HepG2 (cell line): ENCODE data around the gene ZNF740. TPM values are rescaled to one million over a fixed set of nuclear protein-coding genes. Genes with fewer than 3 reads are reported as not detected.

Experiments used
- ETV6 ChIP-seq: sonication (generic); formaldehyde crosslinking; conservative IDR thresholded peaks from 2 replicates; pipeline ENCODE4 v1.4.0; 2020; ENCODE audit warnings: missing genetic modification reagents
- FOXC1 ChIP-seq: sonication (generic); formaldehyde crosslinking; IDR thresholded peaks from 2 replicates; pipeline ENCODE4 v1.8.0; 2022; ENCODE audit warnings: mild to moderate bottlenecking, missing genetic modification reagents, borderline replicate concordance
- IKZF1 ChIP-seq: fragments of 450-650 bp; IDR thresholded peaks from 2 replicates; pipeline ENCODE4 v1.7.1; 2016
- KAT8 ChIP-seq: IDR thresholded peaks from 2 replicates; pipeline ENCODE4 v1.6.1; 2016; ENCODE audit warnings: missing genetic modification reagents, missing compliant biosample characterization
- KMT2B ChIP-seq: IDR thresholded peaks from 2 replicates; pipeline ENCODE4 v1.6.1; 2016; ENCODE audit warnings: missing genetic modification reagents, missing compliant biosample characterization
- MBNL3 ChIP-seq: fragments of 250-450 bp; sonication (Bioruptor Pico); conservative IDR thresholded peaks from 2 replicates; pipeline ENCODE4 v1.8.0; 2022; ENCODE audit warnings: mild to moderate bottlenecking, inconsistent platforms
- NONO ChIP-seq, 2 experiments: fragments of 450-650 bp in 1 of 2; sonication (generic) in 1 of 2; formaldehyde crosslinking in 1 of 2; IDR thresholded peaks in 1 of 2; conservative IDR thresholded peaks in 1 of 2; 2 replicates each; pipeline versions ENCODE4 v1.6.1 to v1.8.0; 2017 to 2022; ENCODE audit warnings: mild to moderate bottlenecking in 1 of 2, missing genetic modification reagents in 1 of 2, moderate library complexity in 1 of 2
- PAX8 ChIP-seq: sonication (generic); formaldehyde crosslinking; IDR thresholded peaks from 2 replicates; pipeline ENCODE4 v1.8.0; 2022; ENCODE audit warnings: mild to moderate bottlenecking, missing genetic modification reagents, borderline replicate concordance
- TFAP4 ChIP-seq: sonication (generic); IDR thresholded peaks from 2 replicates; pipeline ENCODE4 v1.6.1; 2016; ENCODE audit warnings: low read depth, borderline replicate concordance
- ZNF251 ChIP-seq: sonication (generic); formaldehyde crosslinking; IDR thresholded peaks from 2 replicates; pipeline ENCODE4 v1.9.0; 2021; ENCODE audit warnings: mild to moderate bottlenecking, missing genetic modification reagents
- ZNF292 ChIP-seq: sonication (generic); formaldehyde crosslinking; IDR thresholded peaks from 2 replicates; pipeline ENCODE4 v1.8.1; 2022; ENCODE audit warnings: mild to moderate bottlenecking, low read depth, missing genetic modification reagents, borderline replicate concordance
- ZNF326 ChIP-seq: sonication (generic); formaldehyde crosslinking; IDR thresholded peaks from 2 replicates; pipeline ENCODE4 v1.4.0; 2020; ENCODE audit warnings: missing genetic modification reagents, borderline replicate concordance
- ZNF616 ChIP-seq: sonication (generic); formaldehyde crosslinking; IDR thresholded peaks from 2 replicates; pipeline ENCODE4 v1.5.0; 2020; ENCODE audit warnings: low read depth, mild to moderate bottlenecking, missing genetic modification reagents
- ZNF773 ChIP-seq: sonication (generic); formaldehyde crosslinking; IDR thresholded peaks from 2 replicates; pipeline ENCODE4 v1.4.0; 2020; ENCODE audit warnings: missing genetic modification reagents, borderline replicate concordance
- ZSCAN12 ChIP-seq: sonication (generic); formaldehyde crosslinking; IDR thresholded peaks from 2 replicates; pipeline ENCODE4 v1.9.0; 2021; ENCODE audit warnings: mild to moderate bottlenecking, missing genetic modification reagents
- polyA plus RNA-seq, 8 experiments: library from polyadenylated mRNA; depleted of rRNA in 3 of 8; stranded (reverse) in 7 of 8; unstranded in 1 of 8; fragments of >200 nt; fragmentation: Illumina TruSeq in 4 of 8; extraction: Trizol in 4 of 8; gene quantifications; 2 replicates each; pipeline versions ENCODE4 v1.2.1 to v1.2.3, GENCODE V29; 2011 to 2016; ENCODE audit warnings: low read depth in 4 of 8, missing spikeins in 1 of 8, mixed read lengths in 1 of 8; ENCODE audit not compliant: insufficient read depth in 1 of 8
- total RNA-seq, 5 experiments: library from RNA; depleted of rRNA; stranded (reverse); fragments of >200 nt; fragmentation: Illumina TruSeq; extraction: Trizol; gene quantifications; 2 replicates each; pipeline ENCODE4 v1.2.3, GENCODE V29; 2016; ENCODE audit warnings: low read depth in 1 of 5
- TF ChIP-seq, protein P1 (sequence below): fragments of 450-650 bp; IDR thresholded peaks from 2 replicates; pipeline ENCODE4 v1.6.1; 2016
- TF ChIP-seq, protein P2 (sequence below): sonication (generic); formaldehyde crosslinking; IDR thresholded peaks from 2 replicates; pipeline ENCODE4 v1.4.0; 2020; ENCODE audit warnings: missing genetic modification reagents, borderline replicate concordance
- TF ChIP-seq, protein P3 (sequence below): sonication (generic); formaldehyde crosslinking; IDR thresholded peaks from 2 replicates; pipeline ENCODE4; 2020; ENCODE audit warnings: missing genetic modification reagents, mild to moderate bottlenecking, borderline replicate concordance
- TF ChIP-seq, protein P4 (sequence below): IDR thresholded peaks from 2 replicates; pipeline ENCODE4 v1.6.1; 2012; ENCODE audit warnings: inconsistent platforms

ZNF740 gene
- total and polyA plus RNA-seq, 2 of the 13 experiments (the other 11 are each of a cell fraction or from before 2014, with no cell fraction given): 16.9 to 19.0 TPM

DNA sequence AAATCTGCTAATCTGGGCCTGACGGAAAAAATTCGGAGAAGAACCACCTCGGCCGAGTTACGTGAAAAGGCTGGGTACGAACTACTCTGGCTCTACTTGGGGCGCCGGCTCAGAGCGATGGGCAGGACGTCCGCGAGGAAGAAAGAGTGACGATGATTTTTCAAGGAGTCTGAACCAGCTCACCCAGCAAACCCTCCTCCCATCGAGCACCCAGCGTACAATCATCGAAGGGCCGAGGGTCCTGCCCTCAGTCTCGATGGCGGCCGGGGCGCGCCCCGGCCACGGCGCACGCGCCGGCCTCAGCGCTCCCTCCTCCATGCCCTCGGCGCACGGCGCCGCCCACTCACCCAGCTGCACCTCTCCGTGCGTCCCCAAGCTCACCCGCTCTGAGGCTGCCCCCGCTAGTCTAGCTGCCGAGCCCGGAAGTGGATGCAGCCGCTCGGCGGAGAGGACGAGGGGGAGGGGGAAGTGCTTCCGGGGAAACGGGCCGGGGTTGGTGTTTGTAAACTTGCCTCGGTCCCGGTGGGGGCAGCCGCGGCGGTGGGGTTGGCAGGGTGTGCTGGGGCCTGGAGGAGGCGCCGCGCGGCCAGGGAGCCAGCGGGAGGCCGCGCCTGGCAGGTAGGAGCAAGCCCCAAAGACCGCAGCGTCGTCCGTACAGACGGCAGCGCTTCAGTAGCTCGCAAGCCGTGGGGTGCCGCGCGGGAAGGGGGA, at the start of gene ZNF740, which contains the start of gene CSAD (continued):
- no peak for TF ChIP-seq MBNL3 (CRISPR knock-in tag)
- peak; percentile 91 for TF ChIP-seq KAT8
- TF ChIP-seq, protein P1, sequence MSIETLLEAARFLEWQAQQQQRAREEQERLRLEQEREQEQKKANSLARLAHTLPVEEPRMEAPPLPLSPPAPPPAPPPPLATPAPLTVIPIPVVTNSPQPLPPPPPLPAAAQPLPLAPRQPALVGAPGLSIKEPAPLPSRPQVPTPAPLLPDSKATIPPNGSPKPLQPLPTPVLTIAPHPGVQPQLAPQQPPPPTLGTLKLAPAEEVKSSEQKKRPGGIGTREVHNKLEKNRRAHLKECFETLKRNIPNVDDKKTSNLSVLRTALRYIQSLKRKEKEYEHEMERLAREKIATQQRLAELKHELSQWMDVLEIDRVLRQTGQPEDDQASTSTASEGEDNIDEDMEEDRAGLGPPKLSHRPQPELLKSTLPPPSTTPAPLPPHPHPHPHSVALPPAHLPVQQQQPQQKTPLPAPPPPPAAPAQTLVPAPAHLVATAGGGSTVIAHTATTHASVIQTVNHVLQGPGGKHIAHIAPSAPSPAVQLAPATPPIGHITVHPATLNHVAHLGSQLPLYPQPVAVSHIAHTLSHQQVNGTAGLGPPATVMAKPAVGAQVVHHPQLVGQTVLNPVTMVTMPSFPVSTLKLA: peak; percentile 39
- no peak for TF ChIP-seq IKZF1
- TF ChIP-seq KMT2B (CRISPR knock-in tag): peak; percentile 86
- no peak for TF ChIP-seq ZNF773
- peak; percentile 92; the same call in 1 of the 2 replicates for TF ChIP-seq PAX8 (CRISPR knock-in tag)
- TF ChIP-seq ZNF616: no peak
- TF ChIP-seq, protein P2, sequence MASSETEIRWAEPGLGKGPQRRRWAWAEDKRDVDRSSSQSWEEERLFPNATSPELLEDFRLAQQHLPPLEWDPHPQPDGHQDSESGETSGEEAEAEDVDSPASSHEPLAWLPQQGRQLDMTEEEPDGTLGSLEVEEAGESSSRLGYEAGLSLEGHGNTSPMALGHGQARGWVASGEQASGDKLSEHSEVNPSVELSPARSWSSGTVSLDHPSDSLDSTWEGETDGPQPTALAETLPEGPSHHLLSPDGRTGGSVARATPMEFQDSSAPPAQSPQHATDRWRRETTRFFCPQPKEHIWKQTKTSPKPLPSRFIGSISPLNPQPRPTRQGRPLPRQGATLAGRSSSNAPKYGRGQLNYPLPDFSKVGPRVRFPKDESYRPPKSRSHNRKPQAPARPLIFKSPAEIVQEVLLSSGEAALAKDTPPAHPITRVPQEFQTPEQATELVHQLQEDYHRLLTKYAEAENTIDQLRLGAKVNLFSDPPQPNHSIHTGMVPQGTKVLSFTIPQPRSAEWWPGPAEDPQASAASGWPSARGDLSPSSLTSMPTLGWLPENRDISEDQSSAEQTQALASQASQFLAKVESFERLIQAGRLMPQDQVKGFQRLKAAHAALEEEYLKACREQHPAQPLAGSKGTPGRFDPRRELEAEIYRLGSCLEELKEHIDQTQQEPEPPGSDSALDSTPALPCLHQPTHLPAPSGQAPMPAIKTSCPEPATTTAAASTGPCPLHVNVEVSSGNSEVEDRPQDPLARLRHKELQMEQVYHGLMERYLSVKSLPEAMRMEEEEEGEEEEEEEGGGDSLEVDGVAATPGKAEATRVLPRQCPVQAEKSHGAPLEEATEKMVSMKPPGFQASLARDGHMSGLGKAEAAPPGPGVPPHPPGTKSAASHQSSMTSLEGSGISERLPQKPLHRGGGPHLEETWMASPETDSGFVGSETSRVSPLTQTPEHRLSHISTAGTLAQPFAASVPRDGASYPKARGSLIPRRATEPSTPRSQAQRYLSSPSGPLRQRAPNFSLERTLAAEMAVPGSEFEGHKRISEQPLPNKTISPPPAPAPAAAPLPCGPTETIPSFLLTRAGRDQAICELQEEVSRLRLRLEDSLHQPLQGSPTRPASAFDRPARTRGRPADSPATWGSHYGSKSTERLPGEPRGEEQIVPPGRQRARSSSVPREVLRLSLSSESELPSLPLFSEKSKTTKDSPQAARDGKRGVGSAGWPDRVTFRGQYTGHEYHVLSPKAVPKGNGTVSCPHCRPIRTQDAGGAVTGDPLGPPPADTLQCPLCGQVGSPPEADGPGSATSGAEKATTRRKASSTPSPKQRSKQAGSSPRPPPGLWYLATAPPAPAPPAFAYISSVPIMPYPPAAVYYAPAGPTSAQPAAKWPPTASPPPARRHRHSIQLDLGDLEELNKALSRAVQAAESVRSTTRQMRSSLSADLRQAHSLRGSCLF (CRISPR knock-in tag): no peak
- peak; percentile 87; the same call in 1 of the 2 replicates for TF ChIP-seq TFAP4
- TF ChIP-seq FOXC1 (CRISPR knock-in tag): peak; percentile 15; the same call in 1 of the 2 replicates
- TF ChIP-seq ETV6 (CRISPR knock-in tag): peak; percentile 51; the same call in 1 of the 2 replicates
- TF ChIP-seq, protein P3, sequence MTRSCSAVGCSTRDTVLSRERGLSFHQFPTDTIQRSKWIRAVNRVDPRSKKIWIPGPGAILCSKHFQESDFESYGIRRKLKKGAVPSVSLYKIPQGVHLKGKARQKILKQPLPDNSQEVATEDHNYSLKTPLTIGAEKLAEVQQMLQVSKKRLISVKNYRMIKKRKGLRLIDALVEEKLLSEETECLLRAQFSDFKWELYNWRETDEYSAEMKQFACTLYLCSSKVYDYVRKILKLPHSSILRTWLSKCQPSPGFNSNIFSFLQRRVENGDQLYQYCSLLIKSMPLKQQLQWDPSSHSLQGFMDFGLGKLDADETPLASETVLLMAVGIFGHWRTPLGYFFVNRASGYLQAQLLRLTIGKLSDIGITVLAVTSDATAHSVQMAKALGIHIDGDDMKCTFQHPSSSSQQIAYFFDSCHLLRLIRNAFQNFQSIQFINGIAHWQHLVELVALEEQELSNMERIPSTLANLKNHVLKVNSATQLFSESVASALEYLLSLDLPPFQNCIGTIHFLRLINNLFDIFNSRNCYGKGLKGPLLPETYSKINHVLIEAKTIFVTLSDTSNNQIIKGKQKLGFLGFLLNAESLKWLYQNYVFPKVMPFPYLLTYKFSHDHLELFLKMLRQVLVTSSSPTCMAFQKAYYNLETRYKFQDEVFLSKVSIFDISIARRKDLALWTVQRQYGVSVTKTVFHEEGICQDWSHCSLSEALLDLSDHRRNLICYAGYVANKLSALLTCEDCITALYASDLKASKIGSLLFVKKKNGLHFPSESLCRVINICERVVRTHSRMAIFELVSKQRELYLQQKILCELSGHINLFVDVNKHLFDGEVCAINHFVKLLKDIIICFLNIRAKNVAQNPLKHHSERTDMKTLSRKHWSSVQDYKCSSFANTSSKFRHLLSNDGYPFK (CRISPR knock-in tag): peak; percentile 98
- TF ChIP-seq, protein P4, sequence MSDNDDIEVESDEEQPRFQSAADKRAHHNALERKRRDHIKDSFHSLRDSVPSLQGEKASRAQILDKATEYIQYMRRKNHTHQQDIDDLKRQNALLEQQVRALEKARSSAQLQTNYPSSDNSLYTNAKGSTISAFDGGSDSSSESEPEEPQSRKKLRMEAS: peak; percentile 79; the same call in 1 of the 2 replicates
- no peak for TF ChIP-seq ZNF251 (CRISPR knock-in tag)
- no peak for TF ChIP-seq NONO (IDR thresholded peaks at IDR 0.05)
- TF ChIP-seq NONO (CRISPR knock-in tag; conservative IDR thresholded peaks at IDR 0.05): peak; percentile 89
- no peak for TF ChIP-seq ZNF292 (CRISPR knock-in tag)
- TF ChIP-seq ZNF326 (CRISPR knock-in tag): no peak
- no peak for TF ChIP-seq ZSCAN12 (CRISPR knock-in tag)
